ENCODE data around the gene MSL1.

Gene MSL1, protein sequence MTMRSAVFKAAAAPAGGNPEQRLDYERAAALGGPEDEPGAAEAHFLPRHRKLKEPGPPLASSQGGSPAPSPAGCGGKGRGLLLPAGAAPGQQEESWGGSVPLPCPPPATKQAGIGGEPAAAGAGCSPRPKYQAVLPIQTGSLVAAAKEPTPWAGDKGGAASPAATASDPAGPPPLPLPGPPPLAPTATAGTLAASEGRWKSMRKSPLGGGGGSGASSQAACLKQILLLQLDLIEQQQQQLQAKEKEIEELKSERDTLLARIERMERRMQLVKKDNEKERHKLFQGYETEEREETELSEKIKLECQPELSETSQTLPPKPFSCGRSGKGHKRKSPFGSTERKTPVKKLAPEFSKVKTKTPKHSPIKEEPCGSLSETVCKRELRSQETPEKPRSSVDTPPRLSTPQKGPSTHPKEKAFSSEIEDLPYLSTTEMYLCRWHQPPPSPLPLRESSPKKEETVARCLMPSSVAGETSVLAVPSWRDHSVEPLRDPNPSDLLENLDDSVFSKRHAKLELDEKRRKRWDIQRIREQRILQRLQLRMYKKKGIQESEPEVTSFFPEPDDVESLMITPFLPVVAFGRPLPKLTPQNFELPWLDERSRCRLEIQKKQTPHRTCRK

DNA sequence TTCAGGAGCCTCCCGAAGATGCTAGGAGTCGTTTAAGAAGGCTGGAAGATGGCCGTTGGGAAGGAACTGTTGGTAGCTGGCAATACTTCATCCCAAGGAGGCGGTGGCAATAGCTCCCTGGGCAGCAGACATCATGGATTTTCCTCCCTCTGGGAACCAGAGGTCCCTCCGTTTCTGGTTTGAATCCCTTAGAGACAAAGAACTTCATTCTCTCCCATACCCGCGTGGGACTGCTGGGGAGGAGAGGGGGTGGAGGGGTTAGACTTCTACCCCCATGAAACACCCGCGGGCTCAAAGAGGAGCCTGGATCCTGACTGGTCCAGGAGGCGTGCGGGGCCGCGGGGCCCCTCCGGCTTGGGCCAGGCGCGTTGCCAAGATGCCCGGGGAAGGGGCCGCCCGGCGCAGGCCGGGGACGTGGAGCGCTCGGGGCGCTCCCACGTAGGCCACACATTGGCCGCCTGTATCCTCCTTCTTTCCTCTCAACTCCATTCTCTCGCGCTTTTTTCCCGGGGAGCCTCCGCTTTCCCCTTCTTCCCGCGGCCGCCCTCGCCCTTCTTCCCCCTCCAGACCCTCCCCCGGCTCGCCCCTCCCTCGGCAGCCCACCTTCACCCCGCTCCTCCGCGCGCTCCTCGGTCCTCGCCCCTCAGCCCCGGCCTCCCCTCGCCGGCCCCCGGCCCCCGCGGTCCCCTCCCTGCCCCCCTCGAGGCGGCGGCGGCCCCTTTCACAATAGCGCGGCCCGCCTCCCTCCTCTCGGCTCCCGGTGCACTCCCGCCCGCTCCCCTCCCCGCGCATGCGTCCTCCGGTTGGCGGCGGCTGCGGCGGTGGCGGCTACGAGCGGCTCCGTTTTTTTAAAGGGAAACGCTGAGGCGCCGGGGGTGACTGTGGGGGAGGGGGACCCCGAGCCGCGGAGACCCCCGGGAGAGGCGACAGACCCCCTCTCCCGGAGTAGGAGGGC lies at the start of gene MSL1:
Gene MSL1, plus strand, starts transcription at position 791 of the 955 bp plus-strand sequence. CDS start 642 bp downstream, outside the sequence.
- peak; percentile 76 for DNase-seq (ENCODE audit: low read depth)
- peak within 1 kb of the TSS; percentile 97 for H3K4me3 ChIP-seq (ENCODE audit: low read length)
- TF ChIP-seq, protein P1, sequence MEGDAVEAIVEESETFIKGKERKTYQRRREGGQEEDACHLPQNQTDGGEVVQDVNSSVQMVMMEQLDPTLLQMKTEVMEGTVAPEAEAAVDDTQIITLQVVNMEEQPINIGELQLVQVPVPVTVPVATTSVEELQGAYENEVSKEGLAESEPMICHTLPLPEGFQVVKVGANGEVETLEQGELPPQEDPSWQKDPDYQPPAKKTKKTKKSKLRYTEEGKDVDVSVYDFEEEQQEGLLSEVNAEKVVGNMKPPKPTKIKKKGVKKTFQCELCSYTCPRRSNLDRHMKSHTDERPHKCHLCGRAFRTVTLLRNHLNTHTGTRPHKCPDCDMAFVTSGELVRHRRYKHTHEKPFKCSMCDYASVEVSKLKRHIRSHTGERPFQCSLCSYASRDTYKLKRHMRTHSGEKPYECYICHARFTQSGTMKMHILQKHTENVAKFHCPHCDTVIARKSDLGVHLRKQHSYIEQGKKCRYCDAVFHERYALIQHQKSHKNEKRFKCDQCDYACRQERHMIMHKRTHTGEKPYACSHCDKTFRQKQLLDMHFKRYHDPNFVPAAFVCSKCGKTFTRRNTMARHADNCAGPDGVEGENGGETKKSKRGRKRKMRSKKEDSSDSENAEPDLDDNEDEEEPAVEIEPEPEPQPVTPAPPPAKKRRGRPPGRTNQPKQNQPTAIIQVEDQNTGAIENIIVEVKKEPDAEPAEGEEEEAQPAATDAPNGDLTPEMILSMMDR (conservative IDR thresholded peaks at IDR 0.05; ENCODE audit: low read length) = no peak

DNA sequence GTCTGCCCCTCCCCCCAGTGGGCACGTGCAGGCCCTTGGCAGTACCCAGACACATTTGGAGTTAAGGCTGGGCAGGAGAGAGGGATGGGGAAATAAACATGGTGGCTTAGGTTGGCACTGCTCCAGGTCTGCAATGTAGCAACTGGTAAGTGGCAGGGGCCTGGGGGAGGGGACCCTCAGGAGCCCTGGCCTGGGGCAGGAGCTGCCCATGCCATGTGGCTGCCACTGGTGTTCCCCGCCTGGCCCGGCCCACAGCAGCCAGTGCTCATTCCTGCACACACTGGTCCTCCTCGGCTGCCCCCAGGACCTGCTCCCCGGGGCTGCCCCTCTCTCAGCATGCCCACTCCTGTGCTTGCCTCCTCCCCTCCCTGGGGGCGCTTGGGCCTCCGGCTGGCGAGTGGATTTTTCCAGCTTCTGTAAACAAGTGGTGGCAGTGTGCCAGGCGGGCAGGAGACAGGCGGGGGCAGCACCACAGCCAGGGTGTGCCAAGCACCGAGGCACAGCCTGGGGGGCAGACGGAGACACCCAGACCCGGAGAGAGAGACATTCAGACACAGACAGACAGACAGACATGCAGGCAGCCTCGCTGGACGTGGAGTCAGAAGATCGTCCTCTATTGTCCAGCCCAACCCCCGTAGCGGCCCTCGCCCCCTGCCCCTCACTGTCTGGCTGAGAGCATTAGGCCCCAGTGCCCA lies 49.6 kb upstream of the MSL1 start:
- TF ChIP-seq, protein P1 (conservative IDR thresholded peaks at IDR 0.05; ENCODE audit: low read length) = no peak
- no peak overlapping the region for H3K4me3 ChIP-seq (ENCODE audit: low read length)
- peak; percentile 60 for DNase-seq (ENCODE audit: low read depth)

DNA sequence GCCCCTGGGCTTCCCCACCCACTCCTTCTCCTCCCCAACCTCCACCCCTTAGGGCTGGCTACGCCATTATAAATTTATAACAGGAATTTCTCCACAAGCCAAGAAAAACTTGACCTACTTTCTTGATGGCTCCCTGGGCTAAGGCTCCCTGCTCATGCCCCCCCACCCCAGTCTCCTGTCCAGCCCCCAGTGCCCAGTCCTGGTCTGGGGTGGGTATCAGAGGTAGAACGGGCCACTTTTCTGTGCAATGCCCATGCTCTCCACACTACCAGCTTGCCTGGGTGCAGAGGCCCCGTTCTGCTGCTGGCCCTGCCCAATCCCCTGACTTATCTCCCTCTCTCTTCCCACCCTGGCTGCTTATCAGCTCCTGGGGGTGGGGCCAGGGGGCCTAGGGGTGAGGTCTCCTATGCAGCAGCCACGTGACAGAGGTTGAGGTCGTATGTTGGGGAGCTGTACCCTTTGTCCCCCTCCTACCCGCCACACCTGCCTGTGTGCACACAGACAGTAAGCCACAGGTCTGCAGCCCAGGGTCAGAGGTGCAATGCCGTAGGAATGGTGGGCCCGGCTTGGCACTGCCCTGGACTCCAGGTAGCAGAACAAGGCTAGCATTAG lies 48.9 kb upstream of the MSL1 start:
- TF ChIP-seq, protein P1 (conservative IDR thresholded peaks at IDR 0.05; ENCODE audit: low read length) = no peak
- DNase-seq (ENCODE audit: low read depth) = no peak
- no peak overlapping the region for H3K4me3 ChIP-seq (ENCODE audit: low read length)

DNA sequence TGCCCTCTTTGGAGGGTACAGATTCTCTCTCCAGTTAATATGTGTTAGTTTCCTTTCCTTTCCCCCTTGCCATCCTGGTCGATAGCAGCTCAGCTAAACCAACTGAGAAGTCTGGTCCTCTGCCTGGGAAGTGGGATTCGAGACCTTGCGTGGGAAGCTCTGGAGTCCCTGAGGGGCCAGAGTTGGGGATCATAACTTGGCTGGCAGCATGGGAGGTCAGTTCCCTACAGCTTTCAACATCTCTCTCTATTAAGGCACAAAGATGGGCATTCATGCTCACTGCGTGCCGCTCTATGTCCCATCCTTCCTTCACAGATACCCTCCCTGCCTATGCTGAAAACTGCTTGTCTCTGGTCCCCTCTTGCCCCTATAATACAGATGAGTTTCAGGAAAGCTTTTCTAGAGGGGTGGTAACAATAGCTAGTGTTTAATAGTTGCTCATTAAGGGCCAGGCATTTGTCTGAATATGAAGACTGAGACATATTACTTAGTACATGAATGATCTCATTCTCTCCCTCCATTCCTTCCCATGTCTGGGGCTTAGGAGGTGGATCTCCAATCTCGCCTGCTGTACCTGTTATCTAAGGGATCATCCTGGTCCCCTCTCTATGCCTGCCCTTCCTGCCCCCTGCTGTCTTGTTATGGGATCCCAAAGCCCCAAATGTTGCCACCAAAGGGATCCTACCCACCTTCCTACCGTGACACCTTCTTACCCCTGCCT lies 48.2 kb upstream of the MSL1 start:
- H3K4me3 ChIP-seq (ENCODE audit: low read length) = no peak overlapping the region
- TF ChIP-seq, protein P1 (conservative IDR thresholded peaks at IDR 0.05; ENCODE audit: low read length) = no peak
- DNase-seq (ENCODE audit: low read depth) = no peak

DNA sequence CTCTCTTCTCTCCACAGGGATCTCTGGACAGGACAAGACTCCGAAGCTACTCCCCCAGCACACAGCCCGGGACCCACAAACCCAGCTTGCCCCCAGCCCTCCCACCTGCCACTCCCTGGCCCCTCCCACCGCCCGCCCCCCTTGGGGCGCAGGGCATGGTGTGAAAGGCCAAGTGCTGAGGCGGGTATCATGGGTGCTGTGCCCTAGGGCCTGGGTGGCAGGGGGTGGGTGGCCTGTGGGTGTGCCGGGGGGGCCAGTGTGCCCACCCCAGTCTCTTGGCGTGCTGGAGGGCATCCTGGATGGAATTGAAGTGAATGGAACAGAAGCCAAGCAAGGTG lies 47.6 kb upstream of the MSL1 start:
- DNase-seq (ENCODE audit: low read depth) = no peak
- TF ChIP-seq, protein P1 (conservative IDR thresholded peaks at IDR 0.05; ENCODE audit: low read length) = no peak
- H3K4me3 ChIP-seq (ENCODE audit: low read length) = no peak overlapping the region

DNA sequence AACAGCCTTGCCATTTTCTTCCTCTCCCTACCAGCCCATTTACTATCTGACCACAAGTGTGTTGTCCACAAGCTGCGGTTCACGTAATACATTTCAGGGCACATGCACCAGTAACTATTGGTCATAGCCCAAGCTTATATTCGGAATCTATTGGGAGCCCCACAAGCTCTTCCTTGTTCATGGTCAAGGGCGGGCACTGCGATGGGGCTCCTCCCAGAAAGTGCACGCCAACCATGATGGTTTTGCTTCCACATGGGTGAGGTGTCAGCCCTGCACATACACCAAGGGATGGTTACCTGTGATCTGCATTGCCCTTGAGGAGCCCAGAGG lies 46.9 kb upstream of the MSL1 start:
- DNase-seq (ENCODE audit: low read depth) = no peak
- no peak overlapping the region for H3K4me3 ChIP-seq (ENCODE audit: low read length)

More for the DNA sequence above, 46.9 kb upstream of the MSL1 start:
- TF ChIP-seq, protein P1 (conservative IDR thresholded peaks at IDR 0.05; ENCODE audit: low read length) = no peak

Measured in AG10803 (cell line).